ENCODE measurements around the gene IL33. TPM values are rescaled to one million over a fixed set of nuclear protein-coding genes. Genes with fewer than 3 reads are reported as not detected.

The IL33 gene
- total and polyA plus RNA-seq, 2 donors from 2014 or later: 3.7 to 22.7 TPM

DNA sequence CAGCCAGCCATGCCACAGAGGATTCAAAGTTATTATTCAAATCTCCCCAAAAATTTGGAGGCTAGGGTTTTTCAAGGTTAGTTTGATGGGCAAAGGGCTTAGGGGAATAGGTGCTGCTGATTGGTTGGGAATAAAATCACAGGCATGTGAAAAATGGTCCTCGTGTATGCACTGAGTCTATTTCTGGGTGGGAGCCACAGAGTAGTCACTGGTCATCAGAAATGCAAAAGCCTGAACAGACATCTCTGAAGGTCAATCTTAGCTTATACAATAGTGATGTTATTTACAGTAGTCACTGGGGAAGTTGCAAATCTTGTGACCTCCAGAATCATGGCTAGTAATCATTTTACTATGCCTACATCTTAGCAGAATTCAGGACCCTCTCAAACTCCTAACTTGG is 1.3 kb downstream of the IL33 start:
- Histone ChIP-seq H3K27ac (ENCODE audit: low read depth in 2 of 2, low read length in 2 of 2) (no peak overlapping the region), H3K4me3 (ENCODE audit: low read length in 3 of 3) (no peak overlapping the region), H3K4me1 (ENCODE audit: control insufficient read depth in 2 of 3, insufficient read depth in 2 of 3, low read depth in 1 of 3, low read length in 3 of 3) (no peaks in the 10 kb centered on the region), H3K9me3 (ENCODE audit: control insufficient read depth in 2 of 3, insufficient read depth in 1 of 3, low read length in 3 of 3) (no peaks in the 10 kb centered on the region), H3K9ac (ENCODE audit: low read length in 3 of 3) (no peak overlapping the region), H3K27me3 (ENCODE audit: control insufficient read depth, insufficient read depth, low read length) (no peaks in the 10 kb centered on the region), H3K36me3 (ENCODE audit: control insufficient read depth in 2 of 3, insufficient read depth in 3 of 3, low read length in 3 of 3) (no peaks in the 10 kb centered on the region)
- intact Hi-C loops (cut with DNase I): no loop called here
- DNase-seq: no peak
- TF ChIP-seq, protein P1, sequence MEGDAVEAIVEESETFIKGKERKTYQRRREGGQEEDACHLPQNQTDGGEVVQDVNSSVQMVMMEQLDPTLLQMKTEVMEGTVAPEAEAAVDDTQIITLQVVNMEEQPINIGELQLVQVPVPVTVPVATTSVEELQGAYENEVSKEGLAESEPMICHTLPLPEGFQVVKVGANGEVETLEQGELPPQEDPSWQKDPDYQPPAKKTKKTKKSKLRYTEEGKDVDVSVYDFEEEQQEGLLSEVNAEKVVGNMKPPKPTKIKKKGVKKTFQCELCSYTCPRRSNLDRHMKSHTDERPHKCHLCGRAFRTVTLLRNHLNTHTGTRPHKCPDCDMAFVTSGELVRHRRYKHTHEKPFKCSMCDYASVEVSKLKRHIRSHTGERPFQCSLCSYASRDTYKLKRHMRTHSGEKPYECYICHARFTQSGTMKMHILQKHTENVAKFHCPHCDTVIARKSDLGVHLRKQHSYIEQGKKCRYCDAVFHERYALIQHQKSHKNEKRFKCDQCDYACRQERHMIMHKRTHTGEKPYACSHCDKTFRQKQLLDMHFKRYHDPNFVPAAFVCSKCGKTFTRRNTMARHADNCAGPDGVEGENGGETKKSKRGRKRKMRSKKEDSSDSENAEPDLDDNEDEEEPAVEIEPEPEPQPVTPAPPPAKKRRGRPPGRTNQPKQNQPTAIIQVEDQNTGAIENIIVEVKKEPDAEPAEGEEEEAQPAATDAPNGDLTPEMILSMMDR (IDR thresholded peaks at IDR 0.05; ENCODE audit: borderline replicate concordance, extremely low read depth, insufficient read depth): no peak
- no peak for FAIRE-seq

GRCh38 chr9:6218099-6218502 is 2.5 kb downstream of the IL33 start:
- intact Hi-C loops (cut with DNase I): no loop called here
- Histone ChIP-seq H3K27me3 (ENCODE audit: control insufficient read depth, insufficient read depth, low read length) (no peaks in the 10 kb centered on the region), H3K9ac (ENCODE audit: low read length in 3 of 3) (no peak overlapping the region), H3K4me3 (ENCODE audit: low read length in 3 of 3) (no peak overlapping the region), H3K36me3 (ENCODE audit: control insufficient read depth in 2 of 3, insufficient read depth in 3 of 3, low read length in 3 of 3) (no peaks in the 10 kb centered on the region), H3K4me1 (ENCODE audit: control insufficient read depth in 2 of 3, insufficient read depth in 2 of 3, low read depth in 1 of 3, low read length in 3 of 3) (no peaks in the 10 kb centered on the region), H3K27ac (ENCODE audit: low read depth in 2 of 2, low read length in 2 of 2) (no peak overlapping the region), H3K9me3 (ENCODE audit: control insufficient read depth in 2 of 3, insufficient read depth in 1 of 3, low read length in 3 of 3) (no peaks in the 10 kb centered on the region)
- DNase-seq (peak in 2 of 5 donors; percentile 29 to 53), FAIRE-seq (no peak)
- TF ChIP-seq, protein P1 (IDR thresholded peaks at IDR 0.05; ENCODE audit: borderline replicate concordance, extremely low read depth, insufficient read depth): no peak

DNA sequence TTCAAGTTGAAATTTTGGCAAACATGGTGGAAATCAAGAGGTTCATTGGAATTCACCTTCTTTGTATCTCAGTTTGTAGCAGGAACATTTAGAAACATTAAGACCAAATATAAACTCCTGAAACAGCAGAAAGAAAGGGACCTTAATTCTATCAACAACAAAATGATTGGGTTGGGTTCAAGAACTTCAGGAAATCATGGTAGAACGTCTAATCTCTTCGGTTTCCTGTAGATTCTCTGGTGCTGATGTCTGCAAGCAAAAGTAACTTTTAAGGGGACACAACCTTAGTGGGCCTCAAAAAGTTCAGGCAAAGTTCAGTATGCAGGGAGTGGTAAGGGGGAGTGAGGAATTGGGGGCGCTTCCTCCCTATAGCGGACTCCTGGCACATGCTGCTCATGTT is 3.4 kb downstream of the IL33 start:
- intact Hi-C loops (cut with DNase I): no loop called here
- DNase-seq (no peak), FAIRE-seq (no peak)
- TF ChIP-seq, protein P1 (IDR thresholded peaks at IDR 0.05; ENCODE audit: borderline replicate concordance, extremely low read depth, insufficient read depth): no peak
- Histone ChIP-seq H3K4me3 (ENCODE audit: low read length in 3 of 3) (no peak overlapping the region), H3K27ac (ENCODE audit: low read depth in 2 of 2, low read length in 2 of 2) (peak overlapping the region in 1 of 2 donors; percentile 6), H3K9ac (ENCODE audit: low read length in 3 of 3) (no peak overlapping the region), H3K36me3 (ENCODE audit: control insufficient read depth in 2 of 3, insufficient read depth in 3 of 3, low read length in 3 of 3) (no peaks in the 10 kb centered on the region), H3K27me3 (ENCODE audit: control insufficient read depth, insufficient read depth, low read length) (no peaks in the 10 kb centered on the region), H3K4me1 (ENCODE audit: control insufficient read depth in 2 of 3, insufficient read depth in 2 of 3, low read depth in 1 of 3, low read length in 3 of 3) (no peaks in the 10 kb centered on the region), H3K9me3 (ENCODE audit: control insufficient read depth in 2 of 3, insufficient read depth in 1 of 3, low read length in 3 of 3) (no peaks in the 10 kb centered on the region)

- TF ChIP-seq, protein P1 (IDR thresholded peaks at IDR 0.05; ENCODE audit: borderline replicate concordance, extremely low read depth, insufficient read depth): no peak
- Histone ChIP-seq H3K36me3 (ENCODE audit: control insufficient read depth in 2 of 3, insufficient read depth in 3 of 3, low read length in 3 of 3) (no peaks in the 10 kb centered on the region), H3K27me3 (ENCODE audit: control insufficient read depth, insufficient read depth, low read length) (no peaks in the 10 kb centered on the region), H3K4me3 (ENCODE audit: low read length in 3 of 3) (no peak overlapping the region), H3K4me1 (ENCODE audit: control insufficient read depth in 2 of 3, insufficient read depth in 2 of 3, low read depth in 1 of 3, low read length in 3 of 3) (no peaks in the 10 kb centered on the region), H3K9ac (ENCODE audit: low read length in 3 of 3) (no peak overlapping the region), H3K27ac (ENCODE audit: low read depth in 2 of 2, low read length in 2 of 2) (no peak overlapping the region), H3K9me3 (ENCODE audit: control insufficient read depth in 2 of 3, insufficient read depth in 1 of 3, low read length in 3 of 3) (no peaks in the 10 kb centered on the region)
- intact Hi-C loops (cut with DNase I): no loop called here
- FAIRE-seq: no peak
- no peak for DNase-seq
Measured at GRCh38 chr9:6219981-6220380, 4.4 kb downstream of the IL33 start.
